Subcutaneous abdominal adipose tissue (tissue), 5 donors: Measurements from ENCODE around the gene ABHD17B.
"Not testable (repeated sequence)": the region's sequence is repeated elsewhere in the genome, so short reads cannot be mapped to it uniquely, and the experiment has no call there.

Source experiments
- H3K27ac ChIP-seq: one replicate; pipeline ENCODE4 v1.7.0; 2013; ENCODE audit warnings: low read depth, mild to moderate bottlenecking, inconsistent platforms, low read length, moderate library complexity
- H3K27me3 ChIP-seq, 5 donors: one replicate each; pipeline ENCODE4 v1.7.0; 2013; ENCODE audit warnings: low read length in 5 of 5, inconsistent platforms in 1 of 5; ENCODE audit not compliant: control insufficient read depth in 5 of 5, insufficient read depth in 4 of 5
- H3K36me3 ChIP-seq, 5 donors: one replicate each; pipeline ENCODE4 v1.7.0; 2013; ENCODE audit warnings: low read length in 5 of 5; ENCODE audit not compliant: control insufficient read depth in 5 of 5, insufficient read depth in 5 of 5
- H3K4me1 ChIP-seq, 5 donors: one replicate each; pipeline ENCODE4 v1.7.0; 2013; ENCODE audit warnings: low read length in 5 of 5, mild to moderate bottlenecking in 3 of 5, moderate library complexity in 1 of 5; ENCODE audit not compliant: control insufficient read depth in 5 of 5, insufficient read depth in 5 of 5
- H3K4me3 ChIP-seq, 5 donors: one replicate each; pipeline ENCODE4 v1.7.0; 2013; ENCODE audit warnings: low read length in 5 of 5, low read depth in 1 of 5
- H3K9ac ChIP-seq, 5 donors: one replicate each; pipeline ENCODE4 v1.7.0; 2013; ENCODE audit warnings: low read length in 5 of 5, mild to moderate bottlenecking in 4 of 5, moderate library complexity in 3 of 5
- H3K9me3 ChIP-seq, 5 donors: one replicate each; pipeline ENCODE4 v1.7.0; 2013; ENCODE audit warnings: low read length in 5 of 5; ENCODE audit not compliant: control insufficient read depth in 5 of 5
- donor health status: healthy.
- donor health status: healthy.
- donor health status: healthy.
- donor health status: healthy.
- donor health status: healthy.

ABHD17B gene

DNA sequence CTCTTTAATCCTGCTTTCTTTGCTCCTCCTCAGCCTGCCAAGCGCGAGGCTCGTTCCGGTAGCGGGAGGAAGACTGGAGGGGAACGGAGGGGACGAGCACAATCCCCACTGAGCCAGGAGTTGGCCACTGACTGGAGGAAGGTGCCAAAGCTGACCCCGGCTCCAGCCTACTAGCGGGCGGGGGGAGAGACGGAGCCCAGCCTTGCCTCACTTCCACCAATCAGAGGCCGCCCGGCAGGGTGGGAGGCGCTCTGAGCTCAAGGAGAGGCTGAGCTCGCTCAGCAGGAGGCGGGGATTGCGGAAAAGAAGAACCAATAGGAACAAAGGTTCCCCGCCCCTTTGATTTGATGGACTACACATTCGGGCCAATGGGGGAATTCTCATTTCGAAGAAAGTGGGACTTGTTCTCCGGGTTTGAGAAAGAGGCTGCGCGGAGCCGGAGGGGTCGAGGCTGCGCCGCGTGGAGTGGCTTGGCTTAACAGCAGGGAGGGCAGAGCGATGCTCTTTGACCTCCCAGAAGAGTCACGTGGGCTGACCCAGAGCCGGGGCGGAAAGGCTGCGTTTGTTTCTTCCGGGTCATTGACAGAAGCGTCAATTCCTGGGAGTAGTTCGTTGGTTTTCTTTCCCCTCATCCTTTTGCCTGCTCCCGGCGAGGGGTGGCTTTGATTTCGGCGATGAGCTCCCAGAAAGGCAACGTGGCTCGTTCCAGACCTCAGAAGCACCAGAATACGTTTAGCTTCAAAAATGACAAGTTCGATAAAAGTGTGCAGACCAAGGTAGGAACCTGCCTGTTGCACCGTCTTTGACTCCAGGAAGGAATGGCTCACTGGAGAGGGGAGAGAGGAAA lies at the start of gene ABHD17B, which contains the start of gene C9orf85:
ABHD17B (minus strand) TSS at position 133 of the 847 bp plus-strand sequence. CDS start 36,113 bp downstream, outside the sequence.
C9orf85 (plus strand) TSS at position 579 of the 847 bp plus-strand sequence; CDS start at position 675, 96 bp downstream.
- no peaks in the 10 kb centered on the region for H3K36me3 ChIP-seq
- peak within 1 kb of the TSS; percentile 93 for H3K27ac ChIP-seq
- H3K27me3 ChIP-seq, result no peaks in the 10 kb centered on the region
- peaks cover 3 to 36% (median 28%) of the 10 kb centered on the region in 5 donors for H3K4me1 ChIP-seq
- peak within 1 kb of the TSS; percentile 93 to 98 (median 96) for H3K4me3 ChIP-seq
- peak within 1 kb of the TSS; percentile 82 to 93 (median 90) for H3K9ac ChIP-seq
- H3K9me3 ChIP-seq, result no peaks in the 10 kb centered on the region

DNA sequence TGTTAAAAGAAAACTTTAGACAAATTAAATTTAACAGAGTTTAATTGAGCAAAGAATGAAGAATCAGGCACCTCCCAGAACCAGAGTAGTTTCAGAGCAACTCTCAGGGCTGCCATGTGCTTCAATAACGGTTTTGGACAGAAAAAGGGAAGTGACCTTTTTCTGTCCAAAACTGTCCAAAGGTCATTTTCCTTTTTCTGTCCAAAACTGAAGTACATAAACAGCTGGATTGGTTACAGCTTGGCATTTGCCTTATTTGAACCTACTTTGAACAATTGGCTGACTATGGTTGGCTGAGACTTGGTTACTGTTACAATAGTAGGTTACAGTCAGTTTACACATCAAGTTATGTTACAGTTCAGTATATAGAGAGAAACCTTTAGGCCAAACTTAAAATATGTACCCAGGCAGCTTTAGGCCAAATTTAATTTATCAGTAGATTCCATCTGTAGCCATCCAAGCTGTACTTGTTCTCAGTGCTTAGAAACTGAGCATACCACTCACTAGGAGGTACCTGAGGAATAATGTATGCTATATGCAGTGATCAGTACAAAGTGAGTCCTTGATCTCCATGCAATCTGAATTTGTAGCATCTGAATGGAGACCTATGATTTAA lies 44.4 kb upstream of the ABHD17B start:
- H3K9me3 ChIP-seq, result no peaks in the 10 kb centered on the region
- H3K36me3 ChIP-seq, result peaks cover 0 to 8% (median 0%) of the 10 kb centered on the region in 5 donors
- no peaks in the 10 kb centered on the region for H3K27me3 ChIP-seq
- H3K4me1 ChIP-seq, result peaks cover 0 to 14% (median 14%) of the 10 kb centered on the region in 5 donors
- H3K4me3 ChIP-seq, result no peak overlapping the region
- H3K9ac ChIP-seq, result no peak overlapping the region
- peak overlapping the region; percentile 3 for H3K27ac ChIP-seq

DNA sequence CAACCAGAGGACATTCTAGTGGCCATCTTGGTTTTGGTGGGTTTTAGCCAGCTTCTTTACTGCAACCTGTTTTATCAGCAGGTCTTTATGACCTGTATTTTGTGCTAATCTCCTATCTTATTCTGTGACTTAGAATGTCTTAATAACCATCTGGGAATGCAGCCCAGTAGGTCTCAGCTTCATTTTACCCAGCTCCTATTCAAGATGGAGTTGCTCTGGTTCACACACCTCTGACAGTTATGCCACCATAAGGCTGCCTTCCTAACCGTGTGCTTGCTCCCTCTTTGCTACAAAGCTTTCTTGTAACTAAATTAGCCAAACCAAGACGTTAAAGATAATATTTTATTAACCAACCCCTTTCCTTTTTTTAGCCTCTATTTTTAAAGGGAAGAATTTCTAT lies 43.7 kb upstream of the ABHD17B start:
- peaks cover 0 to 11% (median 0%) of the 10 kb centered on the region in 5 donors for H3K36me3 ChIP-seq
- H3K27ac ChIP-seq, result peak overlapping the region; percentile 3
- not testable (repeated sequence) for H3K9me3 ChIP-seq, H3K9ac ChIP-seq, H3K4me3 ChIP-seq, H3K27me3 ChIP-seq
- H3K4me1 ChIP-seq, result peaks cover 0 to 14% (median 14%) of the 10 kb centered on the region in 5 donors

DNA sequence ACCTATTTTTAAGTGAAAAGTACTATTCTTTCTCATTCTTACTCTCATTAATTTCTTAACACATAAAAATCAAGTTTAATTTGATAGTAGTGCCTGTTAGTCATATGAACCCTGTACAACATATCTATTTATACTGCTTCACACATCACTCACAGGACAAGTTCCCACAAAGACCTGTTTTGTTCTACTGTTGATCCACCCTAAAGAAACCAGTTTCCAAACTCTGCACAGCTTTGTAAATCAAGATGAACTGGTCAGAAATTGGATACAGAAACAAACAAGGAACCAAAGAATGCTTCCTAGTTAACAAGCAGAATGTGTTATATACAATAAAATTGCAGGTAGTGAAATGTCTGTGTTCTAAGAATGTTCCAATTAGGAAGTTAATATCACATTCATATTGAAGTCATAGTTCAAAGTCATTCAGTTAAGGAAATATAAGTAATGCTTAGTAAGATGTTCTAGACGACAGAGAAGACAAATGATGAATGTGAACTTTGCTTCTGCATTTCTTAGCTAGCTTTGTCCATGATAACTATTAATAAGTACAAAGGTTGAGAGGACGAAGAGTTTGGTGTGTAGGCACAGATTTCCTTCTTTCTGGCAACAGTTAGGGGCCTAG lies 33.9 kb upstream of the ABHD17B start:
- Histone ChIP-seq H3K4me3 (no peak overlapping the region), H3K27ac (no peak overlapping the region), H3K36me3 (peaks cover 0 to 5% (median 0%) of the 10 kb centered on the region in 5 donors), H3K9me3 (no peaks in the 10 kb centered on the region), H3K4me1 (peaks cover 0 to 13% (median 10%) of the 10 kb centered on the region in 5 donors), H3K9ac (no peak overlapping the region), H3K27me3 (no peaks in the 10 kb centered on the region)

DNA sequence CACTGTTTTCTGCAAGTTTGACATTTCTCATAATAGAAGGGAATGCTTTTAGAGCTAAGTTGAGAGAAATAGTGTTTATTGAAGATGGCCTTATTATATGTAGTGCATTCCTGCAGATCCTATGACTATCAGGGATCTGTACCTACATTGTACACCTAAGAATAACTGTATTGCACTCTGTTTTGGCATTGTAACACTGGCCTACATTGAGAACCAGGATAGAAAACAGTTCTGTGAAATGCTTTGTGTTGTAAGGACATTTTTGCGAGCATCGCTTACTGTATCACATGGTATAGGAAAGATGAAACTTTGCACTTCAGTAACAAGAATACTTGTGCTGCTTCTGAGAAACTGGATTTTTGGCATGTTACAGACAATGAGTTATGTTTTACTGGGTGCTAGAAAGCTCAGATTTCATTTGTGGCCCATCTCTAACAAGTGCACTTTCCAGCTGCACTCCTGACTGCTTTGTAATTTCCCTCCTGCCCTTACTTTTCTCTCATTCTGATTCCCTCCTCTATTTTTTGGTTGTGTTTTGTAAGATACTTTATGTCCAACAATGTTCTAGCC lies 31.1 kb upstream of the ABHD17B start:
- Histone ChIP-seq H3K4me1 (peaks cover 0 to 13% (median 10%) of the 10 kb centered on the region in 5 donors), H3K9me3 (no peaks in the 10 kb centered on the region), H3K9ac (no peak overlapping the region), H3K4me3 (no peak overlapping the region), H3K27me3 (no peaks in the 10 kb centered on the region), H3K36me3 (no peaks in the 10 kb centered on the region), H3K27ac (no peak overlapping the region)

DNA sequence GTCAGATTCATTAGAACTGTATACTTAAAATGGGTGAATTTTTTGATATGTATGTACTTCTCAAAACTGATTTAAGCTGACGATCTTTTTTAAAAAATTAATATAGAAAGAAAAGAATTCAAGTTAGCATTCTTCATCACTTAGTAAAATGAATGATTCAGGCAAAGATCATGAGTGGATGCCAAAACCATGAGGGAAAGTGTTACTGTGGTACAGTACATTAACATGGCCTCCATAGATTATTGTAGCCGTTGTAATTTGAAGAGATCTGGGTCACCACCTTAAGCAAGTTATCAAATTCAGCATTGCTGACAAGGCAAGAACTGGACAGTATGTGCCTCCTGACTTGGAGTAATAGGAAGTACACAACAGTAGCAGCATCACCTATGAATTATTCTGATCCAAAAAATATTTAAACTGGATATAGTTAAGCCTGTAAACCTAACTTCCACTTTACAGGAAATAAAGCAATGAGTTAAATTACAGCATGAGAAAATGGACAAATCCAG lies 30.1 kb upstream of the ABHD17B start:
- peaks cover 0 to 13% (median 10%) of the 10 kb centered on the region in 5 donors for H3K4me1 ChIP-seq
- H3K27ac ChIP-seq, result no peak overlapping the region
- H3K9me3 ChIP-seq, result no peaks in the 10 kb centered on the region
- no peaks in the 10 kb centered on the region for H3K27me3 ChIP-seq
- no peak overlapping the region for H3K4me3 ChIP-seq
- H3K9ac ChIP-seq, result no peak overlapping the region
- no peaks in the 10 kb centered on the region for H3K36me3 ChIP-seq

DNA sequence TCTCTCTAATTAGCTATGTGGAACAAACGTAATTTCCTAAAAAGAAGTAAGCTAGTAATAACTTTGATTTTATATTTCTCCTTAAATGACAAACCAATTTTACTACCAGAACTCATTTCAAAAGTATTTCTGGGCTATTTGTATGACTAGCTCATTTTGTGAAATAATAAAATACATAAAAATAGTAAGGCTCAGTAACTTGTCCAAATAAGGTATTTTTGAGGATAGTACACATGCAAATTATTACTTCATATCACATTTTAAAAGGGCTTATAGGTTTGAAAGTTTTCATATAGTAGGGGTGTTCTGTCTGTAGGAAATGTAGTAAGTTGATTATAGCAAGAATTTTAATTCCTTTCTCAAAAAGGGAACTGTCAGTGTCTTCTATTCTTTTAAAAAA lies 26.9 kb upstream of the ABHD17B start:
- no peak overlapping the region for H3K4me3 ChIP-seq
- no peaks in the 10 kb centered on the region for H3K27me3 ChIP-seq
- no peak overlapping the region for H3K27ac ChIP-seq
- no peak overlapping the region for H3K9ac ChIP-seq
- peaks cover 0 to 3% (median 0%) of the 10 kb centered on the region in 5 donors for H3K4me1 ChIP-seq
- no peaks in the 10 kb centered on the region for H3K36me3 ChIP-seq
- no peaks in the 10 kb centered on the region for H3K9me3 ChIP-seq

DNA sequence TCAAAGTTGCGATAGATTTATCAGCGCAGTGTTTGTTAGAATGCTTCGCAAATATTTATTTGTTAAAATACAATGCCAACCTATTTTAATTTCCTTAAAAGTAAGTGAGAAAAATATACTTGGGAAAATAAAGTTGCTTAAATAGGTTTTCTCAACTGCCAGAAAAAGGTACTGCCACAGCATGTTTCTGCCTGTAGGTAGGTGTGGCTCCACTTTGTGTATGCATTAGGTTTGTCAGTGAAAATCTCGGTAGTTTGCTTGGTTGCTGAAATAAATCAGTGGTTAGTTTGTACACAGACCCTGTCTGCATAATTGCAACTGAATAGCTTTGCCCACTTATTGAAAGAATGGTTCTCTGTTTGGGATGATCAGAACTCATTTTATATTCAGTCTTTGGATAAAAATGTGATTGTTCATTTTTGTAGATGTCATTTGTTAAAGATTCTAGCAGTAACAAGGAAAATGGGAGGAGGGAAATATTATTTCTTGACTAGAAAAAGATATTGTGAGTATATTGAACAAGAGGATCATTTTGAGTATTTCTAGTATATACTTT lies 26.2 kb upstream of the ABHD17B start:
- Histone ChIP-seq H3K27ac (no peak overlapping the region), H3K4me1 (peaks cover 0 to 2% (median 0%) of the 10 kb centered on the region in 5 donors)

DNA sequence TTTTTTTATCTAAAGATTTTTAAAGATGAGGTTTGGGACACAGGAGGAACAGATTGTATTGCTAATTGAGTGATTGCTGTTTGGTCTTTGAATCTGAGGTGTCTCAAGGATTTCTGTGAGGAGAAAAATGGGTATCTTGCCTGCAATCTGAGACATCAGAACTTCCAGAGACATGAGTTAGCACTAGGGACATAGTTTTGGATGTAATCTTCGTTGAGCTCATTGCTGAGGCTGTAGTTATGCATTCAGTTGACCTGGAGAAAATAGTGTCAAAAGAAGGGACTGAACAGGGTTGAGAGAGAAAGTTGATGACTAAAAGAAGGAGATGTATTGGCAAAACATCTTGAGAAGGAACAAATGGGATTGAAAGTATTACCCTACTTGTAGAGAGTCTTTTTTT lies 25.1 kb upstream of the ABHD17B start:
- Histone ChIP-seq H3K9me3 (no peaks in the 10 kb centered on the region), H3K27me3 (no peaks in the 10 kb centered on the region), H3K27ac (no peak overlapping the region), H3K4me3 (no peak overlapping the region), H3K4me1 (no peaks in the 10 kb centered on the region), H3K36me3 (no peaks in the 10 kb centered on the region), H3K9ac (no peak overlapping the region)

More for the DNA sequence above, 26.2 kb upstream of the ABHD17B start:
- no peak overlapping the region for H3K9ac ChIP-seq
- no peaks in the 10 kb centered on the region for H3K9me3 ChIP-seq
- no peak overlapping the region for H3K4me3 ChIP-seq
- H3K36me3 ChIP-seq, result no peaks in the 10 kb centered on the region
- no peaks in the 10 kb centered on the region for H3K27me3 ChIP-seq
